HEK293 (cell line): ENCODE results near the gene C5.

Experiments used
- CTCF ChIA-PET: fragments of 350-600 bp; formaldehyde crosslinking; extraction: SDS; loops from one replicate; lab custom pipeline; 2021; ENCODE audit warnings: antibody characterized with exemption; lab: Yijun Ruan, JAX
- POLR2A ChIA-PET: fragments of 300-600 bp; formaldehyde crosslinking; extraction: SDS; loops from one replicate; lab custom pipeline; 2020; ENCODE audit warnings: antibody characterized with exemption, inconsistent platforms; lab: Yijun Ruan, JAX
- H3K27ac ChIP-seq: fragments of 200-500 bp; sonication (Bioruptor generic); 2 replicates; pipeline ENCODE4 v1.5.1; 2014; ENCODE audit warnings: low read depth, low read length, control low read depth, inconsistent platforms; ENCODE audit errors: extremely low read depth
- H3K36me3 ChIP-seq, 2 experiments: fragments of 200-500 bp in 1 of 2; sonication (Bioruptor generic) in 1 of 2; 1 replicate in 1 of 2; 2 replicates in 1 of 2; pipeline ENCODE4 v1.5.1; 2014 to 2017; ENCODE audit warnings: inconsistent platforms in 2 of 2, low read length in 2 of 2; ENCODE audit not compliant: control insufficient read depth in 2 of 2, insufficient read depth in 1 of 2
- H3K4me1 ChIP-seq: fragments of 200-500 bp; sonication (Bioruptor generic); 2 replicates; pipeline ENCODE4 v1.5.1; 2014; ENCODE audit warnings: mild to moderate bottlenecking, low read length, inconsistent platforms; ENCODE audit not compliant: control insufficient read depth, insufficient read depth
- H3K4me3 ChIP-seq: 2 replicates; pipeline ENCODE4 v1.5.1; 2011; ENCODE audit warnings: low read depth, mild to moderate bottlenecking, control low read depth, low read length, moderate library complexity
- H3K9me3 ChIP-seq: fragments of 200-500 bp; sonication (Bioruptor generic); 2 replicates; pipeline ENCODE4 v1.5.1; 2014; ENCODE audit warnings: low read depth, low read length, inconsistent platforms; ENCODE audit not compliant: control insufficient read depth, insufficient read depth
- GLIS1 ChIP-seq: fragments of 450-650 bp; formaldehyde crosslinking; IDR thresholded peaks from 2 replicates; pipeline ENCODE4 v1.5.1; 2016; ENCODE audit warnings: missing biosample characterization, missing genetic modification characterization
- KLF1 ChIP-seq: fragments of 450-650 bp; formaldehyde crosslinking; IDR thresholded peaks from 2 replicates; pipeline ENCODE4 v1.5.1; 2016; ENCODE audit warnings: missing biosample characterization, missing genetic modification characterization
- KLF9 ChIP-seq: fragments of 450-650 bp; formaldehyde crosslinking; IDR thresholded peaks from 2 replicates; pipeline ENCODE4 v1.5.1; 2016; ENCODE audit warnings: missing biosample characterization, missing genetic modification characterization, low read depth
- REPIN1 ChIP-seq: fragments of 450-650 bp; formaldehyde crosslinking; IDR thresholded peaks from 2 replicates; pipeline ENCODE4 v1.5.1; 2017; ENCODE audit warnings: missing biosample characterization, missing genetic modification characterization, low read depth
- SCRT2 ChIP-seq: fragments of 450-650 bp; formaldehyde crosslinking; IDR thresholded peaks from 2 replicates; pipeline ENCODE4 v1.5.1; 2016; ENCODE audit warnings: missing biosample characterization, missing genetic modification characterization
- ZBTB48 ChIP-seq: fragments of 450-650 bp; formaldehyde crosslinking; IDR thresholded peaks from 2 replicates; pipeline ENCODE4 v1.5.1; 2016; ENCODE audit warnings: missing biosample characterization, missing genetic modification characterization
- ZBTB7A ChIP-seq: fragments of 450-650 bp; formaldehyde crosslinking; IDR thresholded peaks from 2 replicates; pipeline ENCODE4 v1.5.1; 2016; ENCODE audit warnings: low read depth, missing biosample characterization, missing genetic modification characterization
- ZBTB8A ChIP-seq: fragments of 450-650 bp; formaldehyde crosslinking; IDR thresholded peaks from 2 replicates; pipeline ENCODE4 v1.5.1; 2016; ENCODE audit warnings: missing biosample characterization, missing genetic modification characterization
- ZNF558 ChIP-seq: fragments of 450-650 bp; formaldehyde crosslinking; IDR thresholded peaks from 2 replicates; pipeline ENCODE4 v1.5.1; 2016; ENCODE audit warnings: missing biosample characterization, missing genetic modification characterization
- ZNF561 ChIP-seq: fragments of 450-650 bp; IDR thresholded peaks from 2 replicates; pipeline ENCODE4 v1.5.1; 2018; ENCODE audit warnings: missing biosample characterization, missing genetic modification characterization, borderline replicate concordance
- ZNF707 ChIP-seq: fragments of 450-650 bp; formaldehyde crosslinking; IDR thresholded peaks from 2 replicates; pipeline ENCODE4 v1.5.1; 2016; ENCODE audit warnings: missing biosample characterization, missing genetic modification characterization
- ZSCAN23 ChIP-seq: fragments of 450-650 bp; formaldehyde crosslinking; IDR thresholded peaks from 2 replicates; pipeline ENCODE4 v1.5.1; 2016; ENCODE audit warnings: missing biosample characterization, missing genetic modification characterization
- TF ChIP-seq, protein P1 (sequence below): fragments of 450-650 bp; formaldehyde crosslinking; IDR thresholded peaks from 2 replicates; pipeline ENCODE4 v1.5.1; 2016; ENCODE audit warnings: missing biosample characterization, missing genetic modification characterization
- TF ChIP-seq, protein P2 (sequence below): fragments of 450-650 bp; formaldehyde crosslinking; conservative IDR thresholded peaks from 2 replicates; pipeline ENCODE4 v1.5.1; 2016; ENCODE audit warnings: low read depth, missing biosample characterization, missing genetic modification characterization
- TF ChIP-seq, protein P3 (sequence below): fragments of 450-650 bp; formaldehyde crosslinking; IDR thresholded peaks from 2 replicates; pipeline ENCODE4 v1.5.1; 2016; ENCODE audit warnings: missing biosample characterization, missing genetic modification characterization

C5 gene

DNA sequence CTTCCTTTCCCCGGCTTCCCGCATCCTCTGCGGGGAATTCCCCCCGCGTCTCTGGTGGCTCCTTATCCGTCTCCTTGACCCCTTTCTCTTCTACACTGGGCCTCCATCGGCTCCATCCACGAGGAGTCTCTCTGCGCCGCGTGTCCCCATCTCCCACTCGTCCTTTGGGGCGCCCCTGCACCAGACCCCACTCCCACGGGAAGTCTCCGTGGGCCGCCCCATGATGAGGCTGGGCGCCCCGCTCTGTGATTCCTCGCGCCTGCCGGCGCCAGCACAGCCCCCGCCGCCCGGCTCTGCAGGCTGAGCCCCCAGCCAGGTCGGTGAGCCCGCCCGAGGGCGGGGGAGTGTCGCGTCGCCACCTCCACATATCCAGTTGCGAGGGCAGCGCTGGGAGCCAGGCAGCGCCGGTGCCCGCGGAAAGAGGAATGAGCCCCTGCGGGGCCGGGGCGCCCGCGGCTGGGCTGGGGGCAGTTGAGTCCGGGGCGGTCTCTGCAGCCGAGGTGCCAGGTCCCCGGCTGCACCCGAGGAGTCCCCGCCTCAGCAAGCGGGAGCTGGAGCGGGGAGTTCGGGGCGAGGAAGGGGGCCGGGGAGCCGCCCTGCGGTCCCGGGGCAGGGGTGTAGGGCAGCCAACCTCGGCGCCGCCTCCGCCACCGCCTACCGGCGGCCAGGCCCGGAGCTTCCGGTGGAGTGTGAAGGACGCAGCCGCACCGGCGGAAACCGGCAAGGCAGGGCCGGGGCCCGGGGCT lies 121.4 kb downstream of the C5 start (continued):
- TF ChIP-seq, protein P1, sequence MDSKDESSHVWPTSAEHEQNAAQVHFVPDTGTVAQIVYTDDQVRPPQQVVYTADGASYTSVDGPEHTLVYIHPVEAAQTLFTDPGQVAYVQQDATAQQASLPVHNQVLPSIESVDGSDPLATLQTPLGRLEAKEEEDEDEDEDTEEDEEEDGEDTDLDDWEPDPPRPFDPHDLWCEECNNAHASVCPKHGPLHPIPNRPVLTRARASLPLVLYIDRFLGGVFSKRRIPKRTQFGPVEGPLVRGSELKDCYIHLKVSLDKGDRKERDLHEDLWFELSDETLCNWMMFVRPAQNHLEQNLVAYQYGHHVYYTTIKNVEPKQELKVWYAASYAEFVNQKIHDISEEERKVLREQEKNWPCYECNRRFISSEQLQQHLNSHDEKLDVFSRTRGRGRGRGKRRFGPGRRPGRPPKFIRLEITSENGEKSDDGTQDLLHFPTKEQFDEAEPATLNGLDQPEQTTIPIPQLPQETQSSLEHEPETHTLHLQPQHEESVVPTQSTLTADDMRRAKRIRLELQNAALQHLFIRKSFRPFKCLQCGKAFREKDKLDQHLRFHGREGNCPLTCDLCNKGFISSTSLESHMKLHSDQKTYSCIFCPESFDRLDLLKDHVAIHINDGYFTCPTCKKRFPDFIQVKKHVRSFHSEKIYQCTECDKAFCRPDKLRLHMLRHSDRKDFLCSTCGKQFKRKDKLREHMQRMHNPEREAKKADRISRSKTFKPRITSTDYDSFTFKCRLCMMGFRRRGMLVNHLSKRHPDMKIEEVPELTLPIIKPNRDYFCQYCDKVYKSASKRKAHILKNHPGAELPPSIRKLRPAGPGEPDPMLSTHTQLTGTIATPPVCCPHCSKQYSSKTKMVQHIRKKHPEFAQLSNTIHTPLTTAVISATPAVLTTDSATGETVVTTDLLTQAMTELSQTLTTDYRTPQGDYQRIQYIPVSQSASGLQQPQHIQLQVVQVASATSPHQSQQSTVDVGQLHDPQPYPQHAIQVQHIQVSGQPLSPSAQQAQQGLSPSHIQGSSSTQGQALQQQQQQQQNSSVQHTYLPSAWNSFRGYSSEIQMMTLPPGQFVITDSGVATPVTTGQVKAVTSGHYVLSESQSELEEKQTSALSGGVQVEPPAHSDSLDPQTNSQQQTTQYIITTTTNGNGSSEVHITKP (tag by site-specific recombination), result 0 out of 2 replicates have a peak, but pooled peaks have one; percentile 21
- peak; percentile 89 for TF ChIP-seq ZBTB8A (tag by site-specific recombination)
- TF ChIP-seq, protein P2, sequence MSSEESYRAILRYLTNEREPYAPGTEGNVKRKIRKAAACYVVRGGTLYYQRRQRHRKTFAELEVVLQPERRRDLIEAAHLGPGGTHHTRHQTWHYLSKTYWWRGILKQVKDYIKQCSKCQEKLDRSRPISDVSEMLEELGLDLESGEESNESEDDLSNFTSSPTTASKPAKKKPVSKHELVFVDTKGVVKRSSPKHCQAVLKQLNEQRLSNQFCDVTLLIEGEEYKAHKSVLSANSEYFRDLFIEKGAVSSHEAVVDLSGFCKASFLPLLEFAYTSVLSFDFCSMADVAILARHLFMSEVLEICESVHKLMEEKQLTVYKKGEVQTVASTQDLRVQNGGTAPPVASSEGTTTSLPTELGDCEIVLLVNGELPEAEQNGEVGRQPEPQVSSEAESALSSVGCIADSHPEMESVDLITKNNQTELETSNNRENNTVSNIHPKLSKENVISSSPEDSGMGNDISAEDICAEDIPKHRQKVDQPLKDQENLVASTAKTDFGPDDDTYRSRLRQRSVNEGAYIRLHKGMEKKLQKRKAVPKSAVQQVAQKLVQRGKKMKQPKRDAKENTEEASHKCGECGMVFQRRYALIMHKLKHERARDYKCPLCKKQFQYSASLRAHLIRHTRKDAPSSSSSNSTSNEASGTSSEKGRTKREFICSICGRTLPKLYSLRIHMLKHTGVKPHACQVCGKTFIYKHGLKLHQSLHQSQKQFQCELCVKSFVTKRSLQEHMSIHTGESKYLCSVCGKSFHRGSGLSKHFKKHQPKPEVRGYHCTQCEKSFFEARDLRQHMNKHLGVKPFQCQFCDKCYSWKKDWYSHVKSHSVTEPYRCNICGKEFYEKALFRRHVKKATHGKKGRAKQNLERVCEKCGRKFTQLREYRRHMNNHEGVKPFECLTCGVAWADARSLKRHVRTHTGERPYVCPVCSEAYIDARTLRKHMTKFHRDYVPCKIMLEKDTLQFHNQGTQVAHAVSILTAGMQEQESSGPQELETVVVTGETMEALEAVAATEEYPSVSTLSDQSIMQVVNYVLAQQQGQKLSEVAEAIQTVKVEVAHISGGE (tag by site-specific recombination), result peak; percentile 82; the same call in 1 of the 2 replicates
- TF ChIP-seq, protein P3, sequence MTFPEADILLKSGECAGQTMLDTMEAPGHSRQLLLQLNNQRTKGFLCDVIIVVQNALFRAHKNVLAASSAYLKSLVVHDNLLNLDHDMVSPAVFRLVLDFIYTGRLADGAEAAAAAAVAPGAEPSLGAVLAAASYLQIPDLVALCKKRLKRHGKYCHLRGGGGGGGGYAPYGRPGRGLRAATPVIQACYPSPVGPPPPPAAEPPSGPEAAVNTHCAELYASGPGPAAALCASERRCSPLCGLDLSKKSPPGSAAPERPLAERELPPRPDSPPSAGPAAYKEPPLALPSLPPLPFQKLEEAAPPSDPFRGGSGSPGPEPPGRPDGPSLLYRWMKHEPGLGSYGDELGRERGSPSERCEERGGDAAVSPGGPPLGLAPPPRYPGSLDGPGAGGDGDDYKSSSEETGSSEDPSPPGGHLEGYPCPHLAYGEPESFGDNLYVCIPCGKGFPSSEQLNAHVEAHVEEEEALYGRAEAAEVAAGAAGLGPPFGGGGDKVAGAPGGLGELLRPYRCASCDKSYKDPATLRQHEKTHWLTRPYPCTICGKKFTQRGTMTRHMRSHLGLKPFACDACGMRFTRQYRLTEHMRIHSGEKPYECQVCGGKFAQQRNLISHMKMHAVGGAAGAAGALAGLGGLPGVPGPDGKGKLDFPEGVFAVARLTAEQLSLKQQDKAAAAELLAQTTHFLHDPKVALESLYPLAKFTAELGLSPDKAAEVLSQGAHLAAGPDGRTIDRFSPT (tag by site-specific recombination), result peak; percentile 20; the same call in 1 of the 2 replicates
- TF ChIP-seq KLF1, result 0 out of 2 replicates have a peak, but pooled peaks have one; percentile 17
- no peak for TF ChIP-seq ZSCAN23 (tag by site-specific recombination)
- TF ChIP-seq KLF9 (tag by site-specific recombination), result peak; percentile 38; the same call in 1 of the 2 replicates
- peak; percentile 60; the same call in 1 of the 2 replicates for TF ChIP-seq ZNF561 (tag by site-specific recombination)
- TF ChIP-seq SCRT2 (tag by site-specific recombination), result no peak
- TF ChIP-seq ZBTB48 (tag by site-specific recombination), result peak; percentile 31; the same call in 1 of the 2 replicates

DNA sequence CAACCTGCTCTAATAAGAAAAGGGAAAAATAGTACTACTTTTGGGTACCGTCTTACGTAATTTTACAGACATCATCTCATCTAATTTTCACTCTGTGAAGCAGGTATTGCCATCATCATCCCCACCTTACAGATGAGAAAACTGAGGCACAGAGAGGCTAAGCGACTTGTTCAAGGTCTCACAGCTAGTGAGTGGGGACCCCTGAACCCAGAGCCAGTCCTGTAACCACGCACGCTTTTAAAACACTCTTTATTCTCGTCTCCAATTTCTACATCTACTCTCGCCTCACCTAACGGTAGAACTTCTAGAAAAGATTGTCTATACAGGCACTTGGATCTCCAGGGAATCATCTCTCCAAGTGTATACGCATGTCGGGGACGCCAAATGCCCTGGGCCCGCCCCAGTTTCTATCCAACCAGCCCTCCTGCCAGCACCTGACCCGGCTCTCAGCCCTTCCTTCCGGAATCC lies 122.0 kb downstream of the C5 start:
- Histone ChIP-seq H3K4me3 (no peak overlapping the region), H3K9me3 (no peaks in the 10 kb centered on the region), H3K4me1 (no peaks in the 10 kb centered on the region), H3K36me3 (no peaks in the 10 kb centered on the region), H3K27ac (no peak overlapping the region)
- CTCF ChIA-PET, result interaction anchor here (1.5 kb wide), 1 partner anchor 172 kb away, joined by 3 read pairs; no protein-coding TSS in a partner anchor
- POLR2A ChIA-PET, result no interaction called here
- no peak for TF ChIP-seq ZBTB7A
- TF ChIP-seq GLIS1 (tag by site-specific recombination), result no peak
- no peak for TF ChIP-seq ZNF558 (tag by site-specific recombination)
- no peak for TF ChIP-seq ZNF707
- TF ChIP-seq REPIN1 (tag by site-specific recombination), result no peak
